NCI-H146 (cell line): ENCODE data around the gene TBC1D1.

Source experiments
- DNase-seq: peaks from one replicate; lab custom pipeline; 2025; lab: John Stamatoyannopoulos, UW

TBC1D1 gene, protein sequence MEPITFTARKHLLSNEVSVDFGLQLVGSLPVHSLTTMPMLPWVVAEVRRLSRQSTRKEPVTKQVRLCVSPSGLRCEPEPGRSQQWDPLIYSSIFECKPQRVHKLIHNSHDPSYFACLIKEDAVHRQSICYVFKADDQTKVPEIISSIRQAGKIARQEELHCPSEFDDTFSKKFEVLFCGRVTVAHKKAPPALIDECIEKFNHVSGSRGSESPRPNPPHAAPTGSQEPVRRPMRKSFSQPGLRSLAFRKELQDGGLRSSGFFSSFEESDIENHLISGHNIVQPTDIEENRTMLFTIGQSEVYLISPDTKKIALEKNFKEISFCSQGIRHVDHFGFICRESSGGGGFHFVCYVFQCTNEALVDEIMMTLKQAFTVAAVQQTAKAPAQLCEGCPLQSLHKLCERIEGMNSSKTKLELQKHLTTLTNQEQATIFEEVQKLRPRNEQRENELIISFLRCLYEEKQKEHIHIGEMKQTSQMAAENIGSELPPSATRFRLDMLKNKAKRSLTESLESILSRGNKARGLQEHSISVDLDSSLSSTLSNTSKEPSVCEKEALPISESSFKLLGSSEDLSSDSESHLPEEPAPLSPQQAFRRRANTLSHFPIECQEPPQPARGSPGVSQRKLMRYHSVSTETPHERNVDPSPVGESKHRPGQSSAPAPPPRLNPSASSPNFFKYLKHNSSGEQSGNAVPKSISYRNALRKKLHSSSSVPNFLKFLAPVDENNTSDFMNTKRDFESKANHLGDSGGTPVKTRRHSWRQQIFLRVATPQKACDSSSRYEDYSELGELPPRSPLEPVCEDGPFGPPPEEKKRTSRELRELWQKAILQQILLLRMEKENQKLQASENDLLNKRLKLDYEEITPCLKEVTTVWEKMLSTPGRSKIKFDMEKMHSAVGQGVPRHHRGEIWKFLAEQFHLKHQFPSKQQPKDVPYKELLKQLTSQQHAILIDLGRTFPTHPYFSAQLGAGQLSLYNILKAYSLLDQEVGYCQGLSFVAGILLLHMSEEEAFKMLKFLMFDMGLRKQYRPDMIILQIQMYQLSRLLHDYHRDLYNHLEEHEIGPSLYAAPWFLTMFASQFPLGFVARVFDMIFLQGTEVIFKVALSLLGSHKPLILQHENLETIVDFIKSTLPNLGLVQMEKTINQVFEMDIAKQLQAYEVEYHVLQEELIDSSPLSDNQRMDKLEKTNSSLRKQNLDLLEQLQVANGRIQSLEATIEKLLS (N-terminal part only)

DNA sequence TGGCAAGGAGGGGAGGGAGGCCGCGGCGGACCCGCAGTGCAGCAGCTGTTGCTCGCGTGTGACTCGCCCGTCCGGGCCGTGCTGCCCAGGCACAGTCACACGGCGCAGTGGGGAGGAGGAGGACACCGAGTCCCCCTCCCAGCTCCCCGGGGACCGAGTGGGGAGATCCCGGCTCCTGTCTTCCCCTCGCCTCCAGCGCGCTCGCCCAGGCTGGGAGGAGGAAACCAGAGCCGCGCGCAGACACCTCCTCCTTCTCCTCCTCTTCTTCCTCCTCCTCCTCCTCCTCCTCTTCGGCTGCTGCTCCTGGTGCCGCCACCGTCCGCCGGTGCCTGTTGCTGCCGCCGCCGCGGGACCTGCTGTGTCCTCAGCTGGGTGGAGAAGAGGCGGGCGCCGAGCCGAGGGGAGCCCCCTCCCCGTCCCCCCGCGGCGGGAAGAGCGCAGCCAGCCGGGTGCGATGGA is at the start of gene TBC1D1:
Gene TBC1D1, plus strand, starts transcription at position 284 of the 459 bp plus-strand sequence. CDS start 11,012 bp downstream, outside the sequence.
- peak; percentile 70 for DNase-seq

DNA sequence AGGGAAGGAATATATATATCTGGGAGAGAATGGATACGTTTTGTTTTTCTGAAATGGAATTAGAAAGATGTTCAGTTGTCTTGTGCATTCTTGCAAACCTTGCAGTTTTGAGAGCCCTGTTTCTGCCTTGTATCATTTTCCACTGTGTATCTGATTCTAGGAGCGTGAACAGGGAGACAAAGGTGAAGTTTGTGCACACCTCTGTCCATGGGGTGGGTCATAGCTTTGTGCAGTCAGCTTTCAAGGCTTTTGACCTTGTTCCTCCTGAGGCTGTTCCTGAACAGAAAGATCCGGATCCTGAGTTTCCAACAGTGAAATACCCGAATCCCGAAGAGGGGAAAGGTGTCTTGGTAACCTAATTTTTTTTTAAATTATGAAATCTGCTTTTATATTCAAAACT is 46.7 kb upstream of the TBC1D1 start:
- DNase-seq, result no peak

DNA sequence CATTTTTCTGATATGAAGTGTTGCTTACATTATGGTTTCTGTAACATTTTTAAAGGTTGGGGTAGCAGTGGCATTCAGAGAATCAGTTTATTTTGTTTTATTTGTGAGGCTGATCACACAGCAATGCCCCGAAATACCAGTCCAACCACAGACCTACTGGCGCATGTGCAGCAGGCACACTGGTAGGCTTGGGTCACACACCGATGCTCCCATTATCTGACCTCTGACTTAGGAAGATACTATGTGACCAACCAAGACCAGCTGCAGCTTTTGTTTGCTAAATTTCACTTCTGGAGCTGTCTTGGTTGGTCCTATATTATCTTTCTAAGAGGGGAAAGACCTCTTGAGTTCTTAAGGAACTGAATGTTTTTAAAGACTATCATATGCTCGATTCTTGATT is 45.7 kb upstream of the TBC1D1 start:
- no peak for DNase-seq

DNA sequence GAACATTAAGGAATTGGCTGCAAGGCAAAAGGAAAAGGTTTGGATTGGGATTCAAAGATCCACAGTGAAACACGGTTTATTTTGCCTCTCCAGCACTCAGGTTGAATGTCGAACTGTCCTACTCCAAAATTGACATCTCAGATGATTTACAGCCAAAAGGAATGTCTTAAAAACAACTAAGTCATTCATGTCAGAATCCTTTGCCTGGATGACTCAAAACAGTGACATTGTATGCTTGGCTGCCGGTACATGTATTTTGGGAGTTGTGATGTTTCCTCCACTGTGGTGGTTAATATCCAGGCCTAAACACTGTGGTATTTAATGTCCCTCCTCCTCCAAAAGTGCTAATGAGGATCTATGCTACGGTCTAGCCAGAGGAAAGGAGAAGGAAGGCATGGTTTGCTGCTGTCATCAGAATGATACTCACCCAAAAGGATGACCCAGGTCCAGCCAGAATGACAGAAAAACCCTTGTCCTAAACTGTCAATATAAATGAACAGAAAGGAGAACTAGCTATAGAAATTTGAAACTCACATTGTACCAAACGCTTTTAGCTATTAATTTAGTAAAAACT is 43.5 kb upstream of the TBC1D1 start:
- no peak for DNase-seq

DNA sequence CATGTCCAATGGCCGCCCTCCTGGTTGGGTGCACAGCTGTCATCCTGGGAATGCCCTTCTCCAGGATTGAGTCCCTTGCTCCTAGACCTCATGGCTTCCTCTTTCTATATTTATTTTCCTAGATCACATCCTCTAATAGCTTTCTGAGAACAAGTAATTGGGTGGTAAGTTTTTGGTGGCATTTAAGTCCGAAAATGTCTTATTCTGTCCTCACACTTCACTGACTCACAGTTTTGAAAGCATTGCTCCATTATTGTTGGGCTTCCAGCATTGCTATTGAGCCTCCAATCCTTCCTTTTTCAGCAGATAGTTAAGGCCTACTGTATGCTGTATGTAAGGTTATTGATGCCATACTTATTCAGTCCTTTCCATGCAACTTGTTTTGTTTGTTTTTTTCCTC is 38.5 kb upstream of the TBC1D1 start:
- DNase-seq, result no peak

DNA sequence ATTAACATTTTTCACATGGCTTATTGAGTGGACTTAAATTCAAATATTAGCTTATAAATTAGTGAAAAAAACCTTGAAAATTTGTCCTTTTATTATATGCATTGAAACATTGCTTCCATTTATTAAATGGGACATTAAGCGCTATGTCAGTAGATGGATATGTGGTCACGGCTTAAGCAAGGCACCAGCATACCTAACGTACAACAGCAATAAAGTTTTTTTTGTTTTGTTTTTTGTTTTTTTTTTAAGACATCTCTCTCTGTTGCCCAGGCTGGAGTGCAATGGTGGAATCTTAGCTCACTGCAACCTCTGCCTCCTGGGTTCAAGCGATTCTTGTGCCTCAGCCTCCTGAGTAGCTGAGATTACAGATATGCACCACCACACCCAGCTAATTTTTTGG is 32.8 kb upstream of the TBC1D1 start:
- no peak for DNase-seq

DNA sequence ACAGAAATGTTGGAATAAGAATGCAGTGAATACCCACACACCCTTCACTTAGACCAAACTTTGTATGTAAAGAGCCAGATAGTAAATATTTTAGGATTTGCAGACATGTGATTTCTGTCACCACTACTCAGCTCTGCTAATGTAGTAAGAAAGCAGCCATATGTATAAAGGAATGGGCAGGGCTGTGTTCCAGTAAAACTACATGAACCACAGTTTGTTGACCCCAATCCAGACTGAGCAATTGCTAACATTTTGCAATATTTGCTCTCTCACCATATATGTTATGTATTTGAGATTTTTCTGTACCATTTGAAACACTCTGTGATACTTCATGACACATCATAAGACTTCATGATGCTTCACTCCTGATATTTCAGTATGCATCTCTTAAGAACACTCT is 32.0 kb upstream of the TBC1D1 start:
- DNase-seq, result no peak

DNA sequence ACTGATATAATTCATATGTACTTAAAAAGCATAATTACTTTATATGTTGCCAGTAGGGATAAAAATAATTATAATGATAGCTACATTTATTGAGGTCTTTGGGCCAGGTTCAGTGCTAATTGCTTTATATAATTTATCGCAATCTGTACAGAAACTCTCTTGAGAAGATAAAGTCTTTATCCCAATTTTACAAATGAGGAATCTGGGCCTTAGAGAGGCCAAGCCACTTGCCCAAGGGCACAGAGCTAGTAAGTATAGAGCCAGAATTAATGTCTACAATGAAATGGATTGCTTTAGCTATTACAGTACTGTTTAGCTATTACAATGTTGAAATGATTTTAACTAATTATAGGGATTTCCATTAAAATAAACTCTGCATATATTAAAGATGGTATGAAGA is 30.6 kb upstream of the TBC1D1 start:
- DNase-seq, result no peak

DNA sequence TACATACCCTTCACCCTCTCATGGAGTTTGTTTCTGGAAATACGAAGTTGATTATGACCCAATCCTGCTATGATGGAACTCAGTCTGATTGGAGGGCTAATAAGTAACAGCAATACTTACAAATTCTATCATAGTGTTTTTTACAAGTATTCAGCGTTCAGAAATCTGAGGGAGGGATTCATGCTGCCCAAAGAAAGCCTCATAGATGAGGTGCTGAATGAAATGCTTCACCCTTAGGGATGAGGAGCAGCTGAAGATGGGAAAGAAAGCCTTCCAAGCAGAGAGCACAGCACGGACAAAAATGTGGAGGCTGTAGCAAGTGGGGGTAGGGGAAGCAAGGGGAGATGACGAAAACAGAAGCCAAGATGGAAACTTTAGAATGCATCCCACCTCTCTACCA is 27.9 kb upstream of the TBC1D1 start:
- DNase-seq, result no peak

DNA sequence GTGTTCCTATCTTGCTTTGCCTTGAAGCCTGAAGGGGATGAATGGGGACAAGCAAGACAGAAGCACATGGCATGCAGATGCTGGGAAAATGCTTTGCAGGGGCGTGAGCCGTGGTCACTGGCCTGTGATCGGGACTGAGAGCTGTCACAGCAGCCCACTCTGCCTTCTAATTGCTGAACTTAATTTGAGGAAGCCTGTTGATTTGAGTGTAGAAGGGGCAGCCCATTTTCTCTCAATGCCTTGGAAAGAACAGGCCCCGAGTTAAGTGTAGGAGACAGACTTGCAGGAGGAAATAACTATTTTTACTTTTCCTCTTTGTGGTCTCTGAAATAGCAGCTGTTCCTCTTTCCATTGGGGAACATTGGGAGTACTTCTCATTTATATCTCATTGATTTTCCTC is 26.1 kb upstream of the TBC1D1 start:
- no peak for DNase-seq

DNA sequence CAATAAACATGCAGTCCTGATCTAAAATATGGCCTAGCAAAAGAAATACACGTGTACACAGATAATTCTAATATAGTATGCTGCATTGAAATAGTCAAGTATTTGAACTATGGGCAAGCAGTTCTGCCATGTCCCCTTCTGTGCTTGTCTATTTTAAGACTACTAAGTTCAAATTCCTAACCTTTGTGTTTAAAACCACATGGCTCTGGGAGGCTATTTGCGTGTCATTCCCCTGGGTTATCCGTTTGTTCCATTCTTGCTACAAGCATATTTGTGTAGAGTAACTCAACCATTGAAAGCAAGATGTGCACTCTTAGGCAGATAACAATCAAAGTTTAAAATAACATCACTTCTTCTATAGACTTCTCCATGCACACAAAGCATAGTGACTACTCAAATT is 25.4 kb upstream of the TBC1D1 start:
- DNase-seq, result no peak

DNA sequence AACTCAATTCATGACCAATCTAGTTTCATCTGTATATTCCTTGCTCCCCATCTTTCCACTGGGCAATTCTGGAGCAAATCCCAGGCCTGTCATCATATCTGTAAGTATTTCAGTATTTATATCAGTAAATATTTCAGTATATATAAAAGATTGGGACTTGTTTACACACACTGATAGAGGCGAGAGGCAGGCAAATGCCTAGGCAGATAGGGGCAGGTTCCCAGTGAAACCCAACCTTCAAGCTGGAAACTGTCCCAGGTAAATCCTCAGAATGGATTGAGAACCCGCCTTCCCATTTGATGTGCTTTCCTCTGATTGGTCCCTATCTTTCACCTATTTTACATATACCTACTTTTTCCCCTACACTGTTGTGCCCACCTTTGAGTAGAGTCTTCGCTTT is 23.8 kb upstream of the TBC1D1 start:
- no peak for DNase-seq

DNA sequence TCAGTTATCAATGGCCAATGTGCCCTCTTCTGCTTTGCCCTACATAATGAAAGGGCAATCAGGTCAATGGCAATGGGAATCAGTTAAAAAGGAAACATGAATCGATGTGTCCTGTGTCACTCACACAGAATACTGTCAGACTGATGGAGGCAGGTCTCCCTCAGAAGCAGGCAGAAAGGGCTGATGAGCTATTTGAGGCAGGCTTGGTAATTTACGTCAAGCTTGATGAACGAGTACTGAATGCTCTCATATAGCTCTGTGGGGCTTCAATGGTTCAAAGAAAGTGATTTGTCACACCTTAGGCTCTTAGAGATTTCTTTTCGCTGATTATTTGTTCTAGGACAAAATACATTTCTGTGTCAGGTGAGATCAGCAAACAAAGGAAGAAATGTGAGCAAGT is 22.6 kb upstream of the TBC1D1 start:
- no peak for DNase-seq

DNA sequence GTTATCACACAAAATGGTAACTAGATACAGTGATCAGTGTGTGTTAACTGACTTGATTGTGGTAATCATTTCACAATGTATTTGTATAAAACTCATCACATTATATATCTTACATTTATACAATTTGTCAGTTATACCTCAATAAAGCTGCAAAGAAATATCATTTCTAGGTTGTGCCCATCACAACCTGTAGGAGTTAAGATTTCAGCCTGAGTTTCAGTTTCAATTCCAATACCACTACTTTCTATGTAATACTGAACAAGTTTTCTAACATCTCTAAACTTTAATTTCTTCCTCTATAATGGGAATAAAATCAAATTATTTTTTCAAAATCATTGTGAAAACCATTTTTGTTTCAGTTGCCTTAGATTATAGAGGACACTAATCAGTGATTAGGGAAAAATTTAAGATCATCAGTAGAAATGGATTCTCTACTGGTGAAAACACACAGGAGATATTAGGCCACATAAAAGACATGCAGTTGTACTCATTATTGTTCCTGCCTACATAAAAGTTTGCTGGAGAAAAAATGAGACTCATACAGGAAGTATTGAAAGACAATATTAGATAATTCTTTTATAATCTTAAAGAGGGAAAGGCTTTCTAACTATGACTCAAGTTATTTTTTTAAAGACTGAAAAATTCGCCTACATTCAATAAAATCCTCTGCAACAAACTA is 18.4 kb upstream of the TBC1D1 start:
- DNase-seq, result no peak

DNA sequence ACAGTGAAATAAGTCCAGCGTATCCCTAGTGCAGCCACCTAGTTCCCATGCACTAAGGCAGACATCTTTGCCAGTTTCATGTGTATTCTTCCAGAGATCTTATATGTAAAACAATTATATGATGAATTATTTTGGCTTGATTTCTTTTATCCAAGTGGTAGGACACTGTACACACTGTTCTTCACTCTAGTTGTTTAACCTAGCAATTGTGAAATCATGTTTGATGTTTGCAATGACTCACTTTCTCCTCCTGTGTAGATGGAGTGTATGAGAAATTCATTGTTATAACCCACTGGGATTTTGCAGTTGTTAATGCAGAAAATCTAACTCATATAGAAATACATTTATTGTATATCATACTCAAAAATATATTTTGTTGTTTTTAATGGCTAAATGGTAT is 17.5 kb upstream of the TBC1D1 start:
- DNase-seq, result no peak

DNA sequence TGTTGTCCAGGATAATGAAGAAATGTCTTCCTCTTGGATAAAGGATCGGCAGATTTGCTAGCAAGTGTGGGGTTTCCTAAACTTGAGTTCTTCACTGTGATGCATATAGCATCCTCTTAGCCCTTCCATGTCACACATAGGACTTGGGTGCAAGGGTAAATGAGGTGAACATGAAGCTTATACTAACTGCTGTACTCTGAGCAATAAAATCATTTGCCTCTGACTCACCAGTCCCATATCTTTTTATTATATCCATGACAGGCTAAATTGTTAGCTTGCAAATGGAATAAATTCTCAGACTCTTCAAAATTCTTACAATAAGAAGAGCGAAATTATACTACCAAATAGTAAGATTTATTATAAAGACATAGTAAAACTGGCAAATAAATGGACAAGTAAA is 14.7 kb upstream of the TBC1D1 start:
- no peak for DNase-seq

DNA sequence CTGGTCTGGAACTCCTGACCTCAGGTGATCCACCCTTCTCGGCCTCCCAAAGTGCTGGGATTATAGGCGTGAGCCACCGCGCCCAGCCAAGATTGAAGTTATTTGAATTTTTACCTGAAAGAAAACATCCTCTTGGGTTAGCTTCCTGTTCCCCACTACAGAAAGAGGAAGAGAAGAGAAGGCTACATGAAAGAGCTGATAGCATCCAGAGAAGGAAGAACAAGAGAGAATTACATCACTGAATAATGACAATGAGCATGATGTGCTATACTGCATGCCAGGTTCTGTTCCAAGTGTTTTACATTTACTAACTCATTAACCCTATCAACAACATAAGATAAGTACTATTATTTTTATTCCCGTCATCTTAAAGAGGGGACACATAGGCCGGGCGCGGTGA is 11.5 kb upstream of the TBC1D1 start:
- no peak for DNase-seq

DNA sequence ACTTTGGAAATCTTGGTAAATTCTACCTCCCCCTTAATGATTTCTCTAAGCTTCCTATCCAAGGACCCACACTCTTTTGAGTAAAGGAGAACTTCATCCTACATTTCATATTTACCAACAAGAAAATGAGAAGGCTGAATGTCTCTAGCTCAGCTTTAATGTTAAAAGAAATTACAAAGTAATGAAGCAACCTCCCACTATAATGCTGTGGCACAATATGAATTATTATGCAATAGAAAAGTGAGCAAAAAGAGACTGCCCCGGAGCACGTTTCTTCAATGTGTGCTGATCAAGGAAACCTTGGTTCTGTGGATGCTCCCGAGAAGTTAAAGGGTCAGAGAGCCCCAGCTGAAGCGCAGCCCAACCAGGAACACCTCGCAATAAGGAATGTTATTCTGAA is 9.1 kb upstream of the TBC1D1 start:
- no peak for DNase-seq

DNA sequence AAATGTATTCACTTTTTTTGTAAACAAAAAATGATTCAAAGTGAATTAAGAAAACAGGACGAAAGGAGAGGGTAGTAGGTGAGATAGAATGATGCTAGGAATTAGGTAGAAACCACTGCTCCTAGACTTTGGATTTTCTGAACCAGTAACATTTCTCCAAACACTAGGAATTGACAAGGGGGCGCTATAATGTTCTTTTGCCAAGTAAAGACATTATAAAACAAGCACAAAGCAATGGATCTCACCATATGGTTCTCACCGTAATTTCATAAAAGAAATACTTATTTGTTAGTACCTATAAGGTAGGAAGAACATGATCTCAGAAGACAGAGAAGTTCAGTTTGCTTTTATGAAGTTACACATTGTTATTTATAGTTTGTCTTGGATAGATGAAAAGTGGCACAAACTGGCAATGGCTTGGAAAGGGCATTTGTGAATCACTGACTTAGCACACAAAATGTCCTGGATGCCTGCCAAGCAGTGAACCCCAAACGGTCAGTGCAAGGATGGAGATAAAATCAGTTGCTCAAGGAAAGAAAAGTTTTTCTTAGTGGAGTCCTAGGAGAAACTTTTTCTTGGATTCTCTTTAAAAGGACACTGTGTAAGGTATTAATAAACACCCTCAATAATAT is 8.1 kb upstream of the TBC1D1 start:
- no peak for DNase-seq

DNA sequence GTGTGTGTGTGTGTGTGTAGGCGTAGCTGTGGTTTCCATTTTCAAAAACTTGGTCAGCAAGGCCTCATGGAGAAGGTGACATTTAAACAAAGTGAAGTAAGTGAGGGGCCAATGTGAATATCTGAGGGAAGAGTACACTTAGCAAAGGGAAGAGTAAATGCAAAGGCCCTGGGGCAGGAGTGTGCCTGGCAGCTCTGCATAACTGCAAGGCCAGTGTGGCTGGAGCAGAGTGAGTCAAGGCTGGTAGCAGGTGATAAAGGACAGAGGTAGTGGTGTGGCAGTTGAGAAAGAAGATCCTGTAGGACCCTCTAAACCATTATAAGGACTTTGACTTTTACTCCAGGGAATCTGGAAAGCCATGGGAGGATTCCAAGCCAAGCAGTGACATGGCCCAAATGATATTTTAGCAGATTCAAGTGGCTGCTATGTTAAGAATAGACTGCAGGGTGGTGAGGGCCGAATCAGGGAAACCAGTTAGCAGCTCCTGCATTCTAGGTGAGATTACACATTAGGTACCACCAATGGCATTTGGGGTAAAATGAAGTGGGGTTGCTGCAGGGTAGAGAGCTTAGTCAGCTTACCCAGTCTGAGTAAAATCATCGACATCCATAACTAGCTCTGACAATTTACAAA is 5.9 kb upstream of the TBC1D1 start:
- no peak for DNase-seq

DNA sequence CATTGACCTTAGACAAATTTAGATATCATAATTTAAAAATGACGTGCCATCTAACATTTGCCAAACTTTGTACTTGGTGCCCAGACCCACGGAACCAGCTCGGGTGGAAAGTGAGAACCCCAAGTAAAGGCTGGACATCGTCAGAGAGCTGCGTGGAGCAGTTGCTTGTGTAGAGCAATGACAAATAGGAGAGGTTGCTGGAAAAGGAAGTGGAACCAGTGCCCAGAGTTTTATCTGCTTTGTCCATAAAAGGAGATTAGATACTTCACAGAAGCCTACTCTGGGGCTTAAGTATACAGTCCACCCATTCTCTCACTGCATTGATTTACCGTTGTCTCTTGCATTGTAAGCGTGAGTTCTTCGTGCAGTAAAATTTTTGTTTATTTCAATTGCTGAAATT is 5.4 kb upstream of the TBC1D1 start:
- DNase-seq, result no peak
